MCF 10A (cell line): ENCODE measurements around the gene CCDC201. TPM values are rescaled to one million over a fixed set of nuclear protein-coding genes. Genes with fewer than 3 reads are reported as not detected.

Experiments
- BruUV-seq: library from RNA; stranded (reverse); fragments of 400-500 nt; replicated peaks from 2 replicates; lab custom pipeline; 2021; lab: Mats Ljungman, UMichigan
- CTCF ChIA-PET: fragments of 300-600 bp; sonication (Branson Sonifier 250); formaldehyde crosslinking; extraction: SDS; loops from one replicate; lab custom pipeline; 2021; ENCODE audit warnings: antibody characterized with exemption, inconsistent platforms; lab: Yijun Ruan, JAX
- POLR2A ChIA-PET: fragments of 300-600, 350-650 bp; sonication (Branson Sonifier 250); formaldehyde crosslinking; extraction: SDS; loops from one replicate; lab custom pipeline; 2020; ENCODE audit warnings: antibody characterized with exemption, inconsistent platforms; lab: Yijun Ruan, JAX
- DNase-seq: peaks from one replicate; pipeline ENCODE4 v3.0.0-alpha.2; 2018; ENCODE audit not compliant: unreplicated experiment
- H3K27ac Mint-ChIP-seq: one replicate; pipeline ENCODE4 v1.8.0; 2022; ENCODE audit warnings: mild to moderate bottlenecking, low read depth, mixed read lengths; ENCODE audit not compliant: unreplicated experiment
- H3K27me3 Mint-ChIP-seq: one replicate; pipeline ENCODE4 v1.8.0; 2022; ENCODE audit warnings: mixed read lengths; ENCODE audit not compliant: insufficient read depth, unreplicated experiment
- H3K36me3 Mint-ChIP-seq: one replicate; pipeline ENCODE4 v1.8.0; 2022; ENCODE audit warnings: mild to moderate bottlenecking, moderate library complexity, mixed read lengths; ENCODE audit not compliant: insufficient read depth, unreplicated experiment
- H3K4me1 Mint-ChIP-seq: one replicate; pipeline ENCODE4 v1.8.0; 2022; ENCODE audit warnings: mixed read lengths; ENCODE audit not compliant: insufficient read depth, unreplicated experiment
- H3K4me3 Mint-ChIP-seq: one replicate; pipeline ENCODE4 v1.8.0; 2022; ENCODE audit warnings: mild to moderate bottlenecking, moderate library complexity, mixed read lengths; ENCODE audit not compliant: unreplicated experiment
- H3K9me3 Mint-ChIP-seq: one replicate; pipeline ENCODE4 v1.8.0; 2022; ENCODE audit warnings: mixed read lengths; ENCODE audit not compliant: unreplicated experiment
- CTCF ChIP-seq: fragments of 200-600 bp; IDR thresholded peaks from one replicate; pipeline ENCODE4 v1.8.0; 2022; ENCODE audit warnings: antibody characterized with exemption, mild to moderate bottlenecking; ENCODE audit not compliant: unreplicated experiment
- intact Hi-C: fragments of 100-400 bp; cut with micrococcal nuclease; formaldehyde crosslinking; loops from 2 replicates; pipeline ENCODE4 v1.14.1; 2022
- total RNA-seq: library from RNA; stranded (reverse); gene quantifications from 2 replicates; pipeline ENCODE4 v1.2.3, GENCODE V29; 2022

The CCDC201 gene
- total RNA-seq, 1 experiment from 2014 or later, result not detected

- Mint-ChIP-seq H3K4me3 (no peak overlapping the region), H3K27ac (peak overlapping the region; percentile 63), H3K4me1 (peaks cover 57% of the 10 kb centered on the region), H3K36me3 (no peaks in the 10 kb centered on the region), H3K27me3 (no peaks in the 10 kb centered on the region), H3K9me3 (no peaks in the 10 kb centered on the region)
- intact Hi-C loops, result no loop called here
- TF ChIP-seq CTCF, result no peak
- no peak for DNase-seq
- ChIA-PET CTCF (interaction anchor here (0.6 to 1.3 kb wide), 4 partner anchors 33 to 1958 kb away, joined by 3 read pairs; partner anchors contain the start of gene UBE2D4), POLR2A (no interaction called here)
- BruUV-seq, result no TSS peak
These were observed 11.3 kb upstream of the CCDC201 start for GRCh38 chr7:45884136-45884535.

GRCh38 chr7:45882465-45882810, 9.6 kb upstream of the CCDC201 start:
- ChIA-PET CTCF (interaction anchor here (0.6 to 2.0 kb wide), 3 partner anchors 8 to 1470 kb away, joined by 3 to 10 read pairs (median 3); no protein-coding TSS in a partner anchor), POLR2A (interaction anchor here (0.6 to 1.0 kb wide), 6 partner anchors 9 to 1411 kb away, joined by 3 to 5 read pairs (median 3); partner anchors contain the start of gene CCDC201)
- peaks cover 57% of the 10 kb centered on the region for H3K4me1 Mint-ChIP-seq
- no peaks in the 10 kb centered on the region for H3K36me3 Mint-ChIP-seq
- H3K9me3 Mint-ChIP-seq, result peaks cover 3% of the 10 kb centered on the region
- TF ChIP-seq CTCF, result no peak
- TSS peak; percentile 71 for BruUV-seq
- peak overlapping the region; percentile 94 for H3K27ac Mint-ChIP-seq
- no peaks in the 10 kb centered on the region for H3K27me3 Mint-ChIP-seq
- no peak overlapping the region for H3K4me3 Mint-ChIP-seq
- intact Hi-C loops, result no loop called here
- no peak for DNase-seq

GRCh38 chr7:45881759-45882464, 9.0 kb upstream of the CCDC201 start:
- Mint-ChIP-seq H3K9me3 (peaks cover 8% of the 10 kb centered on the region), H3K27me3 (no peaks in the 10 kb centered on the region), H3K4me3 (peak overlapping the region; percentile 0), H3K4me1 (peaks cover 54% of the 10 kb centered on the region), H3K36me3 (no peaks in the 10 kb centered on the region), H3K27ac (peak overlapping the region; percentile 94)
- ChIA-PET CTCF (interaction anchor here (0.6 to 2.0 kb wide), 4 partner anchors 9 to 1471 kb away, joined by 3 to 10 read pairs (median 3); no protein-coding TSS in a partner anchor), POLR2A (interaction anchor here (0.6 to 1.0 kb wide), 6 partner anchors 9 to 1412 kb away, joined by 3 to 5 read pairs (median 3); partner anchors contain the start of gene CCDC201)
- TF ChIP-seq CTCF, result no peak
- BruUV-seq, result no TSS peak
- intact Hi-C loops, result no loop called here
- DNase-seq, result peak; percentile 91

- H3K9me3 Mint-ChIP-seq, result peaks cover 10% of the 10 kb centered on the region
- POLR2A ChIA-PET, result interaction anchor here (1.0 kb wide), 1 partner anchor 9 kb away, joined by 3 read pairs; no protein-coding TSS in a partner anchor
- no peak for DNase-seq
- no peak for TF ChIP-seq CTCF
- no peaks in the 10 kb centered on the region for H3K36me3 Mint-ChIP-seq
- intact Hi-C loops, result no loop called here
- no TSS peak for BruUV-seq
- CTCF ChIA-PET, result interaction anchor here (0.6 to 2.0 kb wide), 2 partner anchors 9 to 1313 kb away, joined by 3 to 10 read pairs; no protein-coding TSS in a partner anchor
- peaks cover 48% of the 10 kb centered on the region for H3K4me1 Mint-ChIP-seq
- no peak overlapping the region for H3K4me3 Mint-ChIP-seq
- H3K27me3 Mint-ChIP-seq, result no peaks in the 10 kb centered on the region
- H3K27ac Mint-ChIP-seq, result peak overlapping the region; percentile 94
These were observed 8.4 kb upstream of the CCDC201 start for GRCh38 chr7:45881280-45881758.
